Brain pericyte (primary cell): ENCODE results near the gene MED25.

Experiments
- DNase-seq: peaks from one replicate; pipeline ENCODE4 v3.0.0-alpha.2; 2012; ENCODE audit warnings: low read depth, low spot score

MED25 gene

DNA sequence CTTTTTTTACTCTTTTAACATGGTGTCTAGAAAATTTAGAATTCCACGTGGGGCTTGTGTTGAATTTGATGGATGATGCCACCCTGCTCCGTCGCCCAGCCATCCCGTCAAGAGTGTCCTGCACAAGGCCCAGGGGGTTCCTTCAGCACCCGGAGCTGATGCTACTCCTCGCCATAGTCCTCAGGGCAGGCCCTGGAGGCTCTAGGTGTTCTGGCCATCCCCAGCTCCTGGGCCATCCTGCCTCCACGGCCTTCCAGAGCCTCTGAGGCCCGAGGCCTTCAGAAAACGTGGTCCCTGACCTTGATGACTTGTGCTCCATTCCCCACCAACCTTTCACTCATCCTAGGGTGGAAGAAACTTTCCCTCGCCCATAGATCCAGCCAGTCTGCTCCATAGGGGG lies 55.7 kb downstream of the MED25 start:
- no peak for DNase-seq

- DNase-seq: no peak
These were observed 56.5 kb downstream of the MED25 start for GRCh38 chr19:49874503-49875157.

DNA sequence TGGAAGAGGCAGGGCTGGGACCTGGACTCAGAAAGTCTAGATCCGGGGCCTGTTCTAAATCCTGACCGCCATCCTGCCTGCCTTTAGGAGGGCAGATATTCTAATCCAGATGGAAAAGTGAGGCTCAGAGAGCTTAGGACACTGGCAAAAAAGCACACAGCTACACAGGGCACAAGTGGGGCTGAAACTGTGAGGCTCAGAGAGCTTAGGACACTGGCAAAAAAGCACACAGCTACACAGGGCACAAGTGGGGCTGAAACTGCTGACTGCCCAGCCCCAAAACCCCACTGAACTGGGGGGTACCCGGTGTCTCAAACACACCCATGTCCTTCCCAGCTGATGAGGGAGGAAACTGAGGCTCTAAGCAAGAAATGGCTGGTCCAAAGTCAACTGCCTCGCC lies 57.1 kb downstream of the MED25 start:
- DNase-seq: no peak

- no peak for DNase-seq
These were observed 57.9 kb downstream of the MED25 start for GRCh38 chr19:49875857-49876421.

DNA sequence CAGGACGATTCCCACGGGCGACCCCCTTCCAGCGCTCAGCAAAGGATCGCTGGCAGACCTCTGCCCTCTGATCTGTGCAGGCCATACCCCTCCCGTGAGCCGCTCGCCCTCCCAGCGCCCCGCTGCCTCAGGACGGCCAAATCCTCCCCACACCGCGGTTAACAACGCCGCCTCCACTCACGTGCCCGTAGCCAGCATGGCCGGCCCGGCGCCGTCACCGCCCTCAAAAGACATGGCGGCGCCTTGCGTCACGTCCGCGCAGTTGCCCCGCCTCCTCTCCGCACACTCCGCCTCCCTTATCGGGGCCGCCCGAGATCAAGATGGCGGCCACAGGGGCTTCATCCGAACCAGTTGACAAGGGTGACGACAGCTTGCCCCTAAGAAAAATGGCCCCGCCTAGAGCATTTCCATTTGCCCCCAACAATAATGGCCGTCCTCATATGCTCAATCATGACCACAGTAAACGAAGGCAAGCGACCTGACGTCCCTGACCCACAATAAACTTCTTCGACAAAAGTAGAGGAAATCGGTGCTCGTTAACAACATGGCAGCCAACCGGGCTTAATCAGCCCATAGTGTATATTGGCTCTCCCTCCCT lies 58.4 kb downstream of the MED25 start:
- DNase-seq: peak; percentile 97

- DNase-seq: peak; percentile 100
These were observed 59.2 kb downstream of the MED25 start, which contains the start of the genes AKT1S1 and TBC1D17 for GRCh38 chr19:49877020-49877878. Gene AKT1S1, minus strand, starts transcription at chr19:49877355. Its CDS starts 4,060 bp downstream, at chr19:49873295. Gene TBC1D17, plus strand, starts transcription at chr19:49877702. Its CDS starts 22 bp downstream, at chr19:49877724.

- DNase-seq: peak; percentile 91
These were observed 60.0 kb downstream of the MED25 start for GRCh38 chr19:49877879-49878743.

- no peak for DNase-seq
These were observed 60.6 kb downstream of the MED25 start for GRCh38 chr19:49878744-49879070.

GRCh38 chr19:49879243-49879963 lies 61.3 kb downstream of the MED25 start:
- no peak for DNase-seq

DNA sequence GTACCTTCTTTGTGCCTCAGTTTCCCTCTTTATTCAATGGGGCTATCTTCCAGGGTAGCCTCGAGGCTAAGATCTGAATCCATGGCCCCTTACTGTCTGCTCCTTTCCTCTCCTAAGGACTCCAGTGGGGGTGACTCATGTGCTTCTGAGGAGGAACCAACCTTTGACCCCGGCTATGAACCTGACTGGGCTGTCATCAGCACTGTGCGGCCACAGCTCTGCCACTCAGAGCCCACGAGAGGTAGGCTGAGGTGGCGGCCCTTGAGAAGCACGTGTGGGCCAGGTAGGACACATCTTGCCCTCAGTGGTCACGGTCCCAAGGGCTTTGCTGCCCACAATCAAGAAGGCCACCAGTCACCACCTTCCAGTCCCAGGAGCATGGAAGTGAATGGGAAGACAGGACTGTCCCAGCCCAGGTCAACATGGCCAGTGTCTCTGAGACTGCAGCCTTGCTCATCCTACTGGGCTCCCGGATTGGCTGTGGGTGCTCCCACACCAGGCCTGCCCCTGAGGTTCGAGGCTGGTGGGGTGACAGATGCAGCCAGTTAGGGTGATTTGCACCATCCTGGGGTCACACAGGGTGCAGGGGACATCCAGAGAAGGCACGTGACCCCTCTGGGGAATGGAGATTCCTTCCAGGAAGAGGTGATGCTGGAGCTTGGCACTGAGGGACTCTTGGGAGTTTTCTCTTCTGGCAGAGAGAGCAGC lies 62.2 kb downstream of the MED25 start:
- DNase-seq: no peak

DNA sequence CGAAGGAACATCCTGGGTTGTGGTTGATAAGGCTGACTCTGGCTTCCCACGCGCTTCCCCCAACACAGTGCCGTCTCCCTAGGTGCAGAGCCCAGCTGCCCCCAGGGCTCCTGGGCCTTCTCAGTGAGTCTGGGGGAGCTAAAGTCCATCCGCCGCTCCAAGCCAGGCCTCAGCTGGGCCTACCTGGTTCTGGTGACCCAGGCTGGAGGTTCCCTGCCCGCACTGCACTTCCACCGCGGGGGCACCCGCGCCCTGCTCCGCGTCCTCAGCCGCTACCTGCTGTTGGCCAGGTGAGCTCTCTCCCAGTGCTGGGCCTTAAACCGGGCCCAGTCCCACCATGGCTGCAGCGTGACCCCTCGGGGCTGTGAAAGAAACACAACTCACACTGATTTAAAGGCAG lies 63.1 kb downstream of the MED25 start:
- no peak for DNase-seq

DNA sequence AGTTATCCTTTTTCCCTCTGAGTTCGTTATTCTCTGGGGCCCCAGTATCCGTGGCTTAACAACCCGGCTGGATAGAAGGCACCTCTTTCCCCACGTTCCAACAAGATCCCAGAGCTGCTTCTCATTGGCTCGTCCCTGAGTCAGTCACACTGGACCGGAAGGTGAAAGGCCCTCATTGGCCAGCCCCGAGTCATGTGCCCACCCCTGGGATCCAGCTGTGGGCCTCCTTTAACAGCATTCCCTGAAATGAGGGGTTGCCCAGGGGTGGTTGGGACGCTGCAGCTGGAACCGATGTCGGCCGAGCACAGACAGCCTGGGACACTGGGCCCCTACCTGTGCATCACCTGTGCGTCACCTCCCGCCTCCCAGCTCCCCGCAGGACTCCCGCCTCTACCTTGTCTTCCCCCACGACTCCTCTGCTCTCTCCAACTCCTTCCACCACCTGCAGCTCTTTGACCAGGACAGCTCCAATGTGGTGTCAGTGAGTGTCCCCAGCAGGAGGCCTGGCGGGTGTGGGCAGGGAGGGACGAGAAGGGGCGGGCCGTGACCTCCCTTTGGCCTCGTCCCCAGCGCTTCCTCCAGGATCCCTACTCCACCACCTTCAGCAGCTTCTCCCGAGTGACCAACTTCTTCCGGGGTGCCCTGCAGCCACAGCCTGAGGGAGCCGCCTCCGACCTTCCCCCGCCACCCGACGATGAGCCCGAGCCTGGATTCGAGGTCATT lies 63.7 kb downstream of the MED25 start:
- DNase-seq: no peak

- no peak for DNase-seq
These were observed 64.6 kb downstream of the MED25 start for GRCh38 chr19:49882643-49883042.

- DNase-seq: no peak
These were observed 65.0 kb downstream of the MED25 start for GRCh38 chr19:49883094-49883493.

GRCh38 chr19:49884109-49884508 lies 66.0 kb downstream of the MED25 start:
- no peak for DNase-seq

DNA sequence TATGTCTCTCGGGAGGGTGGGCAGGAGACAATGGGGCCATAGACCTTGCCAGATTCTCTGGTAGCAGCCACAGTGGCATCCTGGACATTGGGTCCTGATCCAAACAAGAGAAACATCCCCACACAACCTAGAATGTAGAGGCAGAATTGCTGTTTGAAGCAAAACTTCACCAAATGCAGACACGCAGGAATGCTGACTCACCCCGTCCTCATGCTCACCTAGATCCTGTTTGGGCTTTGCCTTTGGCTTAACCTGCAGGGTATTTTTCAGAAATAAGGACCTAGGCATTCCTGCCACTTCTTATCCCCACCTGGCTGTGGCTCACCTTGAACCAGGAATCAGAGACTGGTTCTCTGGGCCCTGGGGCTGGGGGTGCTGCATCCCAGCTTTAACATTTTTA lies 66.7 kb downstream of the MED25 start:
- DNase-seq: no peak
